Stimulated activated CD4-positive, alpha-beta T cell treated with anti-CD3 and anti-CD28 coated beads, Interleukin-4, amount 100 ng/mL, for 24 hours (primary cell): ENCODE data around the gene DPY19L3.
A peak's percentile ranks its signal among the peaks of the same experiment; 100 is the strongest.
"Not testable (repeated sequence)": the region's sequence is repeated elsewhere in the genome, so short reads cannot be mapped to it uniquely, and the experiment has no call there.

ENCODE experiments used
- DNase-seq: peaks from one replicate; pipeline ENCODE4 v3.0.0-alpha.2; 2020

DPY19L3 gene, protein sequence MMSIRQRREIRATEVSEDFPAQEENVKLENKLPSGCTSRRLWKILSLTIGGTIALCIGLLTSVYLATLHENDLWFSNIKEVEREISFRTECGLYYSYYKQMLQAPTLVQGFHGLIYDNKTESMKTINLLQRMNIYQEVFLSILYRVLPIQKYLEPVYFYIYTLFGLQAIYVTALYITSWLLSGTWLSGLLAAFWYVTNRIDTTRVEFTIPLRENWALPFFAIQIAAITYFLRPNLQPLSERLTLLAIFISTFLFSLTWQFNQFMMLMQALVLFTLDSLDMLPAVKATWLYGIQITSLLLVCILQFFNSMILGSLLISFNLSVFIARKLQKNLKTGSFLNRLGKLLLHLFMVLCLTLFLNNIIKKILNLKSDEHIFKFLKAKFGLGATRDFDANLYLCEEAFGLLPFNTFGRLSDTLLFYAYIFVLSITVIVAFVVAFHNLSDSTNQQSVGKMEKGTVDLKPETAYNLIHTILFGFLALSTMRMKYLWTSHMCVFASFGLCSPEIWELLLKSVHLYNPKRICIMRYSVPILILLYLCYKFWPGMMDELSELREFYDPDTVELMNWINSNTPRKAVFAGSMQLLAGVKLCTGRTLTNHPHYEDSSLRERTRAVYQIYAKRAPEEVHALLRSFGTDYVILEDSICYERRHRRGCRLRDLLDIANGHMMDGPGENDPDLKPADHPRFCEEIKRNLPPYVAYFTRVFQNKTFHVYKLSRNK

DNA sequence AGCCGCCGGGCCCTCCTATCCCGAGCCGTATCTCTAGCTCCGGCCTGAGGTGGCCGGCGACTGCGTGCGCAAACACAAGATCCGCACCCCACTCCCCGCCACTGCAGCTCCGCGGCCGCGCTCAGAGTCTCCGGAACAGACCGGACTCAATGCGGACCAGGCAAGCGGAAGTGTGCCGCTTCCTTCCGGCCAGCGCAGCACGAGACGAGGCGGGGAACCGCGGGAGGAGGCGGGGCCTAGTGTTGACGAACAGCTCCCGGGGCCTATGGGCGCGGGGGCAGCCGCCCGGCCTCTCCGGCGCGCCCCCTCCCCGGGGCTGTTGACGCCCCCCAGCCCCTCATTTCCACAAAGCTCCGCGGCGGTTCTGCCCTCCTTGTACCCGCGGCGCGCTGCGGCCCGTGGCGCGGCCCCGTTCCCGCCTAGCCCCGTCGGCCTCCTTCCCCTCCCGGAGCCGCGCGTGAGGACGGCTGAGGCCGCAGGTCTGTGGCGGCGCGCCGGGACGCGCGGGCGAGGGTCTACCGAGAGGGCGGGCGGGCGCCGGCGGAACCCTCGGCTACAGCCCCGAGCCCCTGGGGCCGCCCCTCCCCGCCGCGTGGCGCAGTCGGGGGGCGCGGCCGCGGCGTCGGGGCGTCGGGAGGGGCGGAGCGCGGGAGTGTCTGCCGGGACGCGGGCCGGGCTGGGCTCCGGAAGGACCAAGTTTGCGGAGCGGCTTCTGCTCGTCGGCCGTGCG, at the start of gene DPY19L3:
Gene DPY19L3, plus strand, starts transcription at position 340 of the 730 bp plus-strand sequence. CDS start 2,484 bp downstream, outside the sequence.
- DNase-seq, result peak; percentile 93

DNA sequence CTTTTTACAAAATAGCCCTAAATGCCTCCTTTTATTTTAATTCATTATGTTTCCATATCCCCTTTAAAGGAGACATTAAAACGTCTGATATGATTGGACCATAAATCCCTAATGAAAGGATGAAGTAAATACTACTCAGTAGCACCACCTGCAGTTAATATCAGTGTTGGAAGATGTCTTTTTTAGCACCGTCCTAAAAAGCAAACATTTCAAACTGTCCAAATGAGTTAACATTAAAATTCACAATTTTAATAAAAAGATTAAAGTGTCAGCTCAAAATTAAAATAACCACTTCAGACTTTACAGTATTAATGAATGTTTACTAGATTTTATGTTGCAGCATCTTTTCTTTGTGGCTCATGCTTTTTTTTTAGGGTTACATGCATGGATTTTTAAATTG, 47.9 kb upstream of the DPY19L3 start:
- no peak for DNase-seq

DNA sequence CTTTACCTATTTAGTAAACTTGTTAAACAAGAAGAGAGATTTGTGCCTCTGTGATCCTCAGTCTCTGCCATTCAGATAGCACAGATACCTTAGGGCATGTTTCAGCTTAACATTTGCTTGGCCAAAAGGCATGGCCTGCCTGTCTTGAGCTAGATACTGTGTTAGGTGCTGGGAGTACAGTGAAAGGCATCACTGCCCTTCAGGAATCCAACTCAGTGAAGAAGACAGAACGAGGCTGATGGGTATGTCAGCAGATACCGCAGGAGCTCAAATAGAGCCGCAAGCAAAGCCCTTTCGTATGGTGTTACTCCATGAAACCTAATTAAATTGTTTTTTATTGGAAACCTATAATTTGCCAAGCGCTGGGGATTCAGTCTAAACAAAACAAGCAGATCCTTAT, 47.2 kb upstream of the DPY19L3 start:
- DNase-seq, result no peak

DNA sequence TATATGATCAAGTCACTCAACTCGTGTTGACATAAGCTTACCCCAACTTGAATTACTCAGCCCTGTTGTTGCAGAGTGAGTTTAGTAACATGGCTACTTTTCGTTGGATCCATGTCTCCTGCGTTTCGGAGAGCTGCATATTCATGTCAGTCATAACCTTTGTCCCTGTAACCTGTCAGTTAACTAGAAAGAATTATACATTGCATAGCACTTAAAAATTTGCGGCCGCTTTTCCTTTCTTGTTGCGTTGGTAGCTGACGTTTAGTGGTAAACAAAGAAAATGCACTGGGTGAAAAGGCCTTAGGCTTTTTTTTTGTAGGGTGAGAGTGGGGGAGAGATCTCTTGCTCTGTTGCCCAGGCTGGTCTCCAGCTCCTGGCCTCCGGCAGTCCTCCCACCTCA, 46.0 kb upstream of the DPY19L3 start:
- DNase-seq, result no peak

DNA sequence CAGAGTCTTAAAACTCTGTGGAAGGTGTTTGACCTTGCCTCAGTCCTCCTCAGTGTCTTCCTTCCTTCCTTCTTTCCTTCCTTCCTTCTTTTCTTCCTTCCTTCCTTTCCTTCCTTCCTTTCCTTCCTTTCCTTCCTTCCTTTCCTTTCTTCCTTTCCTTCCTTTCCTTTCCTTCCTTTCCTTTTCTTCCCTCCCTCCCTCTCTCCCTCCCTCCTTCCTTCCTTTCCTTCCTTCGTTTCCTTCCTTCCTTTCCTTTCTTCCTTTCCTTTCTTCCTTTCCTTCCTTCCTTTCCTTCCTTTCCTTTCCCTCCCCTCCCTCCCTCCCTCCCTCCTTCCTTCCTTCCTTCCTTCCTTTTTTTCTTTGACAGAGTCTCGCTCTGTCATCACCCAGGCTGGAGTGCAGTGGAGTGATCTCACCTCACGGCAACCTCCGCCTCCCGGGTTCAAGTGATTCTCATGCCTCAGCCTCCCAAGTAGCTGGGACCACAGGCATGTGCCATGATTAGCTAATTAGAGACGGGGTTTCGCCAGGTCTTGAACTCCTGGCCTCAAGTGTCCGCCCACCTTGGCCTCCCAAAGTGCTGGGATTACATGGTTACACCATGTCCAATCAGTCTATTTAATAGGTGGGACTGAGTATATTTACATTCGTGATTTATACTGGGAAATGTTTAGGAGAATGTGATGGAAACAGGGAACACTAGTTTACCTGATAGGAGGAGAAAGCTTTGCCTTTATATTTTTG, 43.8 kb upstream of the DPY19L3 start:
- DNase-seq, result no peak

DNA sequence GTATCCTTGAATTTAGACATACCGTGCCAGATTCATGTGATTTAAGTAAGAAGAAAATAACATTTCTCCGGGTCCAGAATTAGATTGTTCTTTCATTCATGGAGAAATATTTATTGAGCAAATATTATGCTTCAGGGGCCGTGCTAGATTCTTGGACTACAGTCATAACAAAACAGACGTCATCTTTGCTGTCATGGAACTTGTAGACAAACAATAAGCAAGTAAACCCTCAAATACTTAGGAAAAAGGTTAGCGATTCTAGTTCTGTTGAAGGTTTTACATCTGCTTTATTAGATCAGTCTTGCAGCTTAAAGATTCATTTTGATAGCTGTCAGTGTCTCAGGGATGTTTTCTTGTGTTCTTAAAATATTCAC, 43.3 kb upstream of the DPY19L3 start:
- no peak for DNase-seq

DNA sequence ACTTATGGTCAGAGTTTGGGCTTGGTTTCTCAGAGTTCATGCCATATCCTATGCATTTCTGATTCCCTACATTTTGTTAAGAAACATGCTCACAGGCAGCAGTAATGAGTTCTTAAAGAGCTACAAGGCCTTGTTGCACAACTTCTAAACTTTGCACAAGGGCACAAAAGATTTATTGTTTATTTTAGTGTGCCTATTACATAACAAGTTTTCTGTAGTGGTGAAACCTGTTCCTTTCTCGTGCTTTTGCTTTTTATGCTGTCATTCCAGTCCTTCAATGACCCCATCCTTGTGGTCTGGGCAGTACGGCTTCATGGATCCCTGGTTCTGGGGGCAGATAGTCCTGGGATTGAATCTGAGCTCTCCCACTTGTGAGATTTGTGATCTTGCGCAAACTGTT, 42.4 kb upstream of the DPY19L3 start:
- no peak for DNase-seq

DNA sequence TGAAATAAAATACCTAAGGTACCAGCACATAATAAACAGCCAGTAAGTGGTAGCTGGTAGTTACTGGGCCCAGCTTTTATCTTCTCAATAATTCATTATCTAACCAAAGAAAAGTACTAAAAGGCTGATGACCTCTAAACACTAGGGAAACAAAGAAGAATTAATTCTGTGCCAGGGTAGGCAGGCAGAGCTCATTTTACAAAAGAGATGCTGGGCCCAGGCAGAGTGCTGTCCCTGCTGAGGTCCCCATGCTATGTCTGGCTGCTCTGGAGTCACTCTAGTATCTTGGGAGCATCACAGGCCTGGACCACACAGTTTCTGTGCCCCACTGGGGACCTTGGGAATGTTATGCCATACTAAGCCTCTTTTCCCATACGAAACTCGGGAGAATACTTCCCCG, 41.9 kb upstream of the DPY19L3 start:
- no peak for DNase-seq

DNA sequence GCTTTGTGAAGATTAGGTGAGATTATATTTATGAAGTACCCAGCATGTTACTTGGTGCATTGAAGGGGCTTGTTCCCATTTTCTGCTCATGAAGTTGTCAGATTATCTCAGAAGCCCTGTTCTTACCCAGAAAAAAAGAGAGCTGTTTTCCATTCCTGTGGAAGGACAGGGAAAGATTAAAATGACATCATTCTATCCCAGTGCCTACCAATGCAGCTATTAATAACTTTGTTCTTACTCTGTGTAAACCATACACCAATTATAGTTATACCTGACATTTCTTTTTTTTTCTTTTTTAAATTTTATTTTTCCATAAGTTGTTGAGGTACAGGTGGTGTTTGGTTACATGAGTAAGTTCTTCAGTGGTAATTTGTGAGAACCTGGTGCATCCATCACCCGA, 41.5 kb upstream of the DPY19L3 start:
- no peak for DNase-seq

DNA sequence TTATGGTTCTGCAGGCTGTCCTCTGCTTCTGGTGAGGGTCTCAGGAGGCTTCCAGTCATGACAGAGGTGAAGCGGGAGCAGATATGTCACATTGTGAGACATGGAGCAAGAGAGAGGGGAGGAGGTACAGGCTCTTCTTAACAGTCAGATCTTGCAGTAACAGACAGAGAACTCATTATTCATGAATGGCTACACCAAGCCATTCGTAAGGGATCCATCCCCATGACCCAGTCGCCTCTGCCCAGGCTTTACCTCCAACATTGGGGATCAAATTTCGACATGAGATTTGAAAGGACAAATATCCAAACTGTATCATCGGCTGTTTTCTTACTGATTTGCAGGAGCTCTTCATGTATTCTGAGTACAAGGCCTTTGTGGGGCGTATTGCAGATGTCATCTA, 38.5 kb upstream of the DPY19L3 start:
- no peak for DNase-seq

DNA sequence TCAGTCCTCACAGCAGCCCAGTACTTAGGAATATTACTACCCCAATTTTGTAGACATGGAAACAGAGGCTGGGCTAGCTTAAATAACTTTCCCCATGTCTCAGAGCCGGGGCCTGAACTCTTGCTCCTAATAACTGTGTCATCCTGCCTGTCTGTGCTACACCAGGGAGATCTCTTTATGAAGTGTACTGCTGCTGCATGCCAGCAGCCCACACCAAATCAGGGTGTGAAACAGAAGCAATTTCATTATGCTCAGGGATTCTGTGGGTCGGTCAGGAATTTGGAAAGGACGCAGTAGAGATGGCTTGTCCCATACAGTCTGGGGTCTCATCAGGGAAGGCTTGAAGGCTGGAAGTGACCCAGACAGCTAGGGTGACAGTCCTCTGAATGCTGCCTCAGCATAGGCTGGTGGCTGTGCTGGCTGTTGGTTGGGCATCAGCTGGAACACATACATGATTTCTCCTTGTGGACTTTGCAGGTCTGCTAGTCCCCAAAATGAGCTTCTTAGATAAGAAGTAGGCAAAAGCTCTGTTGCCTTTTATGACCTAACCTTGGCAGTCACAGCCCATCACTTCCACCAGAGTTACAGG, 37.5 kb upstream of the DPY19L3 start:
- no peak for DNase-seq

DNA sequence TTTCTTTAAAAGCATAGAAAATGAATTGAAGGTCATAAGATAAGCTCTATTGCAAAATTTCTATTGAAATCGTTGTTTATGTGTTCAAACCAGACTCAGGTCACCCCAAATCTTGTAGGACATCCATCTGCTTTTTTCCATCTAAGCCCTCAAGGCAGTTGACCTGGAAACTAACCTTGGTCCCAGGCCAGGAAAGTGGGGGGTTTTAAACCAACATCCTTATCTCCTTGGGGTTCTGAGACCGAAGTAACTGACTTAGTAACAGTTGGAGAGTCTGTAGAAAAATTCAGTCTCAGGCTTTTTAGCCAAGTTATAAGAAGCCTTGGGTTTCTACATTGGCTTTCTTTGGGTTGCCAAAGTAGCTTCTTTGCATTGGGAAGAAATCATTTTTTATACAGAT, 36.8 kb upstream of the DPY19L3 start:
- no peak for DNase-seq

DNA sequence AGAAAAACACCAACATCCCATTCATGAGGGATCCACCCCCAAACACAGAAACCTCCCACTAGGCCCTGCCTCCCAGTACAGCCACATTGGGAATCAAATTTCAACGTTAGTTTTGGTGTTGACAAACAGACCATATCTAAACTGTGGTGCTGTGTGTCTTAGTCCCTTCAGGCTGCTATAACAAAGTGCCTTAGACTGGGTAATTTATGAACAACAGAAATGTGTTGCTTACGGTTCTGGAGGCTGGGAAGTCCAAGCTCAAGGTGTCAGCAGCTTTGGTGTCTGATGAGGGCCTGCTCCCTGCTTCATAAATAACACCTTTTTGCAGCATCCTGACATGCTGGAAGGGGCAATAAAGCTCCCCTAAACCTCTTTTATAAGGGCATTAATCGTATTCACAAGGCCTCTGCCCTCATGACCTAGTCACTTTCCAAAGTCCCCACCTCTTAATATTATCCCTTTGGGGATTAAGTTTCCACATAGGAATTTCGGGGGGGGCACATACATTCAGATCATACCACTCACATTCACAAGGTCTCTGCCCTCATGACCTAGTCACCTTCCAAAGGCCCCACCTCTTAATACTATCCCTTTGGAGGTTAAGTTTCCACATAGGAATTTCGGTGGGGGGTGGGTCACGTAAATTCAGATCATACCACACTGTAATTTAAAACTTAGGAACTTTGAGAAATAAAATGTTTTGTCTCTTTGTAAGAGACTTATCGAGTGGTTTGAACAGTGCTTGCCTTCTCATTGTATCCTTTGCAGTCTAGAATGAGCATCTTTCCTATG, 32.6 kb upstream of the DPY19L3 start:
- DNase-seq, result no peak

DNA sequence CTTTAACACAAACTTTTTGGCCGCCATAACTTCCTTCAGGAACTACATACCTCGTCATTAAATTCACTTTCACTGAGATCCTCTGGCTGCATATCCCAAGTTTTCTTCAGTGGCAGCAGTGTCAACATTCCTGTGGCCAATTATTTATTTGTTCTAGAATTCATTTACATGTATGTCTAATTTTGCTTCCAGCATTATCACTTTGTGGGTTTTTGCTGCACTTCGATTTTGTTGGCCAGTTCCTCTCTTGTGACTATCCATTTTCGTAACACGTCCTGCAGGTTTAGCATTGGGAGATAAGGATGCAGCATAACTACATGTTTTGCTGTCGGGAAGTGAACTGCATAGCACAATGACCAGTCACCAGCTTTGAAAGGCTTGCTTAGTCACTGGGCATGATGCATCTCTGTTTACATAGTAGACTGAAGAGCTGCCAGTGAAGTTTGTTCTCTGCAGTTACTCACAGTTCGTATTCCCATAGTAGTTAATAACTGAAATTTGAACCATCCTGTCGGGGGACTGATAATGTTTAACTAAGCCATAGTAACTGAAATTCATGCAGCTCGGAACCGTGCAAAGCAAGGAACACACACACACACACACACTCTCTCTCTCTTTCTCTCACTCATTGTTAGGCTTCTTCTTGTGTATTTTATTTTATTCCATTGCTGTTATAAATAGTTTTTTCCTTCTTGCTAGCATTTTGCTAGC, 31.8 kb upstream of the DPY19L3 start:
- no peak for DNase-seq

DNA sequence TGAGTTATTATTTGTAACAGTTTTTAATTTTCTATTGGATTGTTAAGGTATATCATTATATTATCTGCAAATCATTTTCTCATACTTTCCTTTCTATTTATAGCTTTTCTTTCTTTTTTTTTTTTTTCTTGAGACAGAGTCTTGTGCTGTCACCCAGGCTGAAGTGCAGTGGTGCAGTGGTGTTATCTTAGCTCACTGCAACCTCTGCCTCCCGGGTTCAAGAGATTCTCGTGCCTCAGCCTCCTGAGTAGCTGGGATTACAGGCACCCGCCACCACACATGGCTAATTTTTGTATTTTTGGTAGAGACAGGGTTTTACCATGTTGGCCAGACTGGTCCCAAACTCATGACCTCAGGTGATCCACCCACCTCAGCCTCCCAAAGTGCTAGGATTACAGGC, 31.2 kb upstream of the DPY19L3 start:
- DNase-seq, result not testable (repeated sequence)

DNA sequence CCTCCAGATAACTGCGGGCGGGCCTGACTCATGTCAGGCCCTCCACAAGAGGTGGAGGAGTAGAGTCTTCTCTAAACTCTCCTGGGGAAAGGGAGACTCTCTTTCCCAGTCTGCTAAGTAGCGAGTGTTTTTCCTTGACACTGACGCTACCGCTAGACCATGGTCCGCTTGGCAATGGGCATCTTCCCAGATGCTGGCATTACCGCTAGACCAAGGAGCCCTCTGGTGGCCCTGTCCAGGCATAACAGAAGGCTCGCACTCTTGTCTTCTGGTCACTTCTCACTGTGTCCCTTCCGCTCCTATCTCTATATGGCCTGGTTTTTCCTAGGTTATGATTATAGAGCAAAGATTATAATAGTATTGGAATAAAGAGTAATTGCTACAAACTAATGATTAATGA, 28.5 kb upstream of the DPY19L3 start:
- not testable (repeated sequence) for DNase-seq

DNA sequence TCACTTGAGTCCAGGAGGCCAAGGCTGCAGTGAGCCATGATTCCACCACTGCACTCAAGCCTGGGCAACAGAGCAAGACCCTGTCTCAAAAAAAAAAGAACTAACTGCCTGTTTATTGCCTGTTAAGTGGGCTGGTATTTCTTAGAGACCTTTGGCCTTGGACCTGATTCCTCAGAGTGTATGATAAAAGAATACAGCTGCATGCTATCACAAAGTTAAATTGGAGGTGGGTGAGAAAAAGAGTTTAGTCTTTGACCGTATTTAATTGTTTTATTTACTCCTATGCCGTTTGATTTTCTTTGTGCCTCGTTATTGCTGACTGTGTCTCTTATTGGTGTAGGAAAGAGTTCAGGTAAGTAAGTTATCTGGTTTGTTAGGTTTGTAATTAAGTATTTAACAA, 25.3 kb upstream of the DPY19L3 start:
- DNase-seq, result no peak

DNA sequence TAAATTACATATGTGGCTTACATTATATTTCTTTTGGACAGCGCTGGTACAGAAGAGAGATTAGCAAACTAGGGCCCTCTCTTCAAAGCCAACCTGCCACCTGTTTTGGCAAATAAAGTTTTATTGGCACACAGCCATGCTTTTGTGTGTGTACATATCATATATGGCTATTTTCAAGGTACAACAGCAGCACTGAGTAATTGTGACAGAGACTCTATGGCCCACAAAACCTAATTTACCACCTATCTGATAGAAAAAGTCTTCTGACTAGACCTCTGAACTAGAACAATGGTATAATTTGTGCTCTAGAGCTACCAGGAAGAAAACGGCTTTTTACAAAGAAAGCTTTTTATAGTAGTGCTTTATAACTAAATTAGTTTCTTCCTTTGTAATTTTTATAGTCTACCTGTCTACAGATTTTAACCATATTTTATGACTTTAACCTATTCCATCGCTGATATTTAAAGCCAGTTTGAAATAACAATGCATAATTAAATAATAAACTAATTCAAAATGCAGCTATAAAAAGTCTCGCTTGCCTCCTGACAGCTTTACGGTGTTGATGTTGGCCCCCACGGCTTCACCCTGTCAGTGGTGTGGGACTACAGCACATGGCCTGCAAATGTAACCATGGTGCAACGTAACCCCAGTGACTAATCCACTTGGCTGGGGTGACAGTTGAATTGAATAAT, 17.7 kb upstream of the DPY19L3 start:
- no peak for DNase-seq

DNA sequence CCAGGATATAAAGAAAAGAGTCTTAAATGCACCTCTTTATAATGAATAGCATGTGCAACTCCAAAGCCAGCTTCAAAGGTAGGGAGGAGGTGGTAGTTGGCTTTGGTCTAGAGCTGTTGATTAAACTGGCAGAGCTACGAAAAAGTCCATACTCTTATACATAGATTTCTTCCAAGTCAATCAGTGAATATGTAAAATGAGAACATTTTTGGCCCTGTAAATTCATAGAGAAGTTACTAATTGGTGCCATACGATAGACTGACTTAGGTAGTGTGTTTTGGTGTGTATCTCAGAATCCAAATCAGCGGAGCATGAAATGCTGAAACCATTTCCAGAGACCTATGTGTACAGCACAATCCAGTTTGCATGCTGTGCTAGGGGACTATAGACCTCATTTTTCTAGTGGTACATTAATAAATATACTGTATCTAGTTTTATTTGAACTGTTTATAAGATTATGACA, 17.1 kb upstream of the DPY19L3 start:
- no peak for DNase-seq

DNA sequence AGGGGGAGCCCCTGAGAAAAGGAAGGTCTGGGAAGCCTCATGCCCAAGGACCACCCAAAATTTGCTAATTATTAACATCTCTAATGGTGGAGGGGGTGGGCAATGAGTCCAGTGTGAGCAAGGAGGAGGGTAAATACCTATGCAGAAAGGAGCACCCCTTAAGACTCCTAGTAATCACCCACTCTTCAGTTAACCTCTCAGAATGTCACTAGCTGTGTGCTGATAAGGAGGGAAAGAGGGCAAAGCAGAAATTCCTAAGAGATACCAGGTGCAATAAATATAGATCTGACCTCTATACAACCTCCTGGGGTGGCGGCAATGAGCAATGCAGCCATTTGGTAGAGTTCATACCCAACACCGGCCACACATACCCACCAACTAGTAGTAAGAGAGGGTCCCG, 12.7 kb upstream of the DPY19L3 start:
- DNase-seq, result no peak
